HFF-Myc (cell line): ENCODE results near the gene SIGLEC10.
"Not testable (repeated sequence)": the region's sequence is repeated elsewhere in the genome, so short reads cannot be mapped to it uniquely, and the experiment has no call there.

Experiments
- DNase-seq: peaks from one replicate; pipeline ENCODE4 v3.0.0-alpha.2; 2011; ENCODE audit warnings: low read depth; ENCODE audit errors: extremely low read depth
- H3K4me3 ChIP-seq: replicated peaks from 2 replicates; pipeline ENCODE4 v1.5.1; 2011; ENCODE audit warnings: low read depth, mild to moderate bottlenecking, control low read depth, low read length
- CTCF ChIP-seq: IDR thresholded peaks from 2 replicates; pipeline ENCODE4 v1.5.1; 2012; ENCODE audit warnings: mild to moderate bottlenecking, low read depth, low read length, control low read depth; ENCODE audit errors: missing control alignments

Gene SIGLEC10

GRCh38 chr19:51421229-51422052 lies 4.0 kb upstream of the SIGLEC10 start:
- TF ChIP-seq CTCF = no peak
- H3K4me3 ChIP-seq = no peak overlapping the region
- DNase-seq = no peak

GRCh38 chr19:51420511-51420910 lies 3.1 kb upstream of the SIGLEC10 start:
- not testable (repeated sequence) for H3K4me3 ChIP-seq, DNase-seq

GRCh38 chr19:51418707-51419106 lies 1.3 kb upstream of the SIGLEC10 start:
- TF ChIP-seq CTCF = no peak
- no peak overlapping the region for H3K4me3 ChIP-seq
- no peak for DNase-seq

GRCh38 chr19:51417810-51418157 lies 342 bp upstream of the SIGLEC10 start:
- no peak for DNase-seq
- no peak overlapping the region for H3K4me3 ChIP-seq
- TF ChIP-seq CTCF = no peak

- not testable (repeated sequence) for H3K4me3 ChIP-seq
Observed at GRCh38 chr19:51416422-51416821, 1.0 kb downstream of the SIGLEC10 start.

GRCh38 chr19:51415187-51415586 lies 2.3 kb downstream of the SIGLEC10 start:
- no peak for DNase-seq
- TF ChIP-seq CTCF = no peak
- no peak overlapping the region for H3K4me3 ChIP-seq

More at GRCh38 chr19:51416422-51416821, 1.0 kb downstream of the SIGLEC10 start:
- not testable (repeated sequence) for DNase-seq

GRCh38 chr19:51410950-51411748 lies 6.3 kb downstream of the SIGLEC10 start:
- TF ChIP-seq CTCF = no peak
- DNase-seq = no peak
- no peak overlapping the region for H3K4me3 ChIP-seq
